NCI-H82 treated with DMSO at 0.1 percent for 48 hours (cell line): ENCODE measurements around the gene SLC2A4.

ENCODE experiments used
- DNase-seq: peaks from one replicate; lab custom pipeline; 2025; ENCODE audit not compliant: unreplicated experiment; lab: John Stamatoyannopoulos, UW

SLC2A4 gene

DNA sequence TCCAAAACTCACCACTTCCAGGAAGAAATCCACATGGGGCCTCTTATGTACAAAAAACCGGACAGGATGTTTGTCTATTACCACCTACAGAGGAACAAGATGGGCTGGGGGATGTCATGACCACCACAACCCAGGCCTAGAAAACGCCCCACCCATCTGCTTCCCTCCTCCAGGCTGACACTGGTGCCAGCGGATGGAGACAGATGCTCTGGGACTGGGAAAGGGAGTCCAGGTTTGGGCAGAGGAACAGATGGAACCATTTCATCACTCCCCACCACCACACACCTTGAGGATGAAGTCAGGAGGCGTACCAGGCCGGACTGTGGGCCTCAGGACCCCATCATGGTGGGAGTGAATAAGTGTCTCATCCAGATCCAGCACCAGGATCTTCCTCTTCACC, 34.7 kb upstream of the SLC2A4 start:
- no peak for DNase-seq

DNA sequence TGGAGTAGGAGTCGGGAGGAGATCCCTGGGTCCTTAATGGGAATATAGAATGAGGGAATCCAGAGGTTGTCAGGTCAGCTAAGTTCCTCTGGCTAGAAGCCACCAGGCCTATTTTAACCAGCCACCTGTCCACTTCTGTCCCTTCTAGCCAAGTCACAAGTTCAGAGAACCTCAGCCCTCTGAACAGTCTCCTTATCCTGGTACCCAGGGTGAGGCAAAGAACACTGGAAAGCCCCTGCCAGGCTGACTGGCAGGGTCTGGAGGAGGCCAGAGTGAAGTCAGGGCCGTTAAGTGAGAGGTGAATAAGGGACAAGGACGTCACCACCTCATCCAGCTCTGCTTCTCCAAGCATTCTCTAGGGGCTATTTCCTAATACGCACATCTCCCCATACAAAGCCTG, 32.7 kb upstream of the SLC2A4 start:
- DNase-seq = no peak

DNA sequence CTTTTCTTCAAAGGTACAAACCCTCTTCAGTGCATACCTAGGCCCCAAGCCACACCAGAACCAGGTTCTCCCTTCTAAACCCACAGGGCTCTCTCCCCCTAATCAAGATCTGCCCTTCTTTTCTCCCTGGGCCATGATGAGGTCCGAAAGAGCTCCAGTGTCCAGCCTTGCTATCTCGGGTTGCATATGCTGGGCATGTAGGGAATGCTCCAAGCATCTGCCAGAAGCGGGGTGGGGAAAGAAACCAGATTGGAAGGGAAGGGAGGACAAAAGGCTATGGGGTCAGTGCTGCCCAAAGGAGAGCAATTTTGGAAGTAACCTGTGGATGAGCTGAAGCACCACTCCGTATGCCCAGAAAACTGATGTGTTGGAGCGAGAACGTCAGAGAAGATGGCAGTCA, 32.3 kb upstream of the SLC2A4 start:
- DNase-seq = no peak

DNA sequence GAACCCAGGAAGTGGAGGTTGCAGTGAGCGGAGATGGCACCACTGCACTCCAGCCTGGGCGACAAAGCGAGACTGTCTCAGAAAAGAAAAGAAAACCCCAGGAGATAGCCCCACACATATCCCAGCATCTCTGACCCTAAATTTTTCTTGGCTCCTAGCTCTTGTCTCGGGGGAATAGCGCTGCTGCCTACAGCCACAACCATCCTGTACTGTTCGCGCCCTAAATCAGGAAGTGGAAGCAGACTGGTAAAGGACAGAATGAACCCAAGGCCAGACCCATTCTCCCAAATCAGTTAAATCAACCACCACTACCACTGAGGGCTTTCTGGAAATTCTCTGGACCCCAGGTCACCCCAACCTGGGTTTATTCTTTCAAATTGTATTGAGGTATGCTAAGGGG, 31.7 kb upstream of the SLC2A4 start:
- no peak for DNase-seq

DNA sequence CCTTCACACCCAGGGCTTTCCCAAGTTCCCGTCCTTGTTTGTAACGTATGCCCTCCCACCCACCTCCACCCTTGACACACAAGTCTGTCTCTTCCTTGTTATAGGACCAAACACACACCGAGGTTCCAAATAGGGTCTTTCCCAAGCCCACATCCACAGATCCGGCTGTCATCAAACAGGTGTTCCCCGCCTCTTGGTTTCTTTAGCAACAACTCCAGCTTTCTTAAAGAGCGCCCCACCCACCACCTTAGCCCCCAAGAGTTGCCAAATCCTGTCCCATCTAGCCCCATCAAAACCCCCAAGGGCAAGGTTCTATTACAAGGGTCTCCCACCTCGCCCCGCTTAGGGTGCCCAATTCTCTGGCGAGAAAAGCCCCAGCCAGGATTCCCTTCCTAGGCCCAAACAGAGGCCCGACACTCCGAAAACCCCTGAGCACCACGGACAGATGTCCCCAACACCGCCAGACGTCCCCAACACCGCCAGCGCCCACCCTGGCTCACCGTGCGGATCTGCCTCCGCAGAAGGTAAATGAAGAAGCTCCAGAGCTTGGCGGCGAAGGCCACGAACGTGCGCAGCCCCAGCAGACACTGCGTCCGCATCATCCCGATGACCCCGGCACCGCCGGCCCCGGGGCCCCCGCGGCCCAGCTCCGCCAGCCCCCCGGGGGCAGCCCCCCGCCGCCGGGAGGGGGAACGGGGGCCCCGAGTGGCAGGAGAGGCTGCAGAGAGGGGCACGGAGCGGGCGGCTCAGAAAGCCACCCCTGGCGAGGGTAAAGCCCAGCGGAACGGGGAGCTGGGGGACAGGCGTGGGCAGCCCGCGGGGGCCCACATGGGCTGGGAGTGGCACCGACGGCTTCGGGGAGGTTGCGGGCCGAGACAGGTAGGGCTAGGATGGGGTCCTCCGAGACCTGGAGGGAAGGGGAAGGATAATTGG, 30.6 kb upstream of the SLC2A4 start:
- no peak for DNase-seq

DNA sequence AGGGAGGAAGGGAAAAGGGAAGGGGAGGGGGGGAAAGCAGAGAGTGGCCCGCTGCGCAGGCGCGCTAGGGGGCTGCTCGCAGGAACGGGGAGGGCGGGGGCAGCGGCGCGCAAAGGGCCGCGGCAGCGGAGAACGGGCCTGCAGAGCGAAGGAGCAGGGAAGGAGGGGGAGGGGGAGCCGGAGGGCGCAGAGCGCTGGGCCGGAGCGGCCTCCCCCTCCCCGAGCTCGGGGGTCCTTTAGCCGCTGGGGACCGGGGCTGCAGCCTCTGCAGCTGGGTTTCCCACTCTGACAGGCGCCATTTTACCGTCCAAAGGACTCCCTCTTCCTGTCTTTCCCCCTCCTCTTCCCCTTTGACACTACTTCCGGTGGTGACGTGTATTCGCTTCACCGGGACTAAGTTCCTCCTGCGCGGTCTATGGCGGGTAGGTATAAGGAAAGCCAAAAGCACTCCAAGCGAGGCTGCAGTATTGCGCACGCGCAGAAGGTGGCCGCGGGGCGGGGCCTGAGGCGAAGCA, 29.8 kb upstream of the SLC2A4 start, which contains the start of gene CTDNEP1:
Gene CTDNEP1 (minus strand): TSS at position 74 of the 515 bp plus-strand sequence. CDS start 438 bp downstream, outside the sequence.
- DNase-seq = peak; percentile 99

DNA sequence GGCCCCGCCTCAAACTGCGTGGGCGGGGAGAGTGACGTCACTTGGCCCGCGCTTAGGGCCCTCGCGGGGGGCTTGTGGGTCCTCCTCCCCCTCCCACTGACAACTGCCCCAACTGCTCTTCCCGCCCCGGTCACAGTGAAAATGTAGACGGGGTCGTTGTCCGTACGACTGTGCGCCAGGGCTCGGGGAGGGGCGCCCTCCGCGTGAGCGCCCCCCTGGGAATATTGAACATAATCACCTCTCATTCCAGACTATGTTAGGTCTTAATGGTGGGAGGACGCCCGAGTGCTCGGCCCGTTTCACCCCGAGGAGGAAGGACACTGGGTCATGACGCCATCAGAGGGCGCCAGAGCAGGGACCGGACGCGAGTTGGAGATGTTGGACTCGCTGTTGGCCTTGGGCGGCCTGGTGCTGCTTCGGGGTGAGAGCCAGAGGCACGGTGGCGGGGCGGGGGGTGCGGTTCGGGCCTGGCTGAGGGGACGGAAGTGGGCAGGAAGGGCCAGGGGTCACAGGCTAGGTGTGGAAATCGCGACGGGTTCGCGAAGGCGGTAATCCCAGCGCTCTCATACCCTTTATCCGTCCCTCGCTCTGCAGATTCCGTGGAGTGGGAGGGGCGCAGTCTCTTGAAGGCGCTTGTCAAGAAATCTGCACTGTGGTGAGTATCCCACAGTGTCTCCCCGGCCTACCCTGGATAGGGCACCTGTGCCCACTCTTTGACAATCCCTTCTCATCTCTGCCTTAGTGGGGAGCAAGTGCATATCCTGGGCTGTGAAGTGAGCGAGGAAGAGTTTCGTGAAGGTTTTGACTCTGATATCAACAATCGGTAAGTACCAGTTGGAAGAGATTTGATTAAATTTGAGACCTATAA, 29.1 kb upstream of the SLC2A4 start, which contains the start of gene ELP5:
Gene ELP5 (plus strand): TSS at position 40 of the 868 bp plus-strand sequence. CDS start 336 bp downstream, at position 376.
- DNase-seq = peak; percentile 92

DNA sequence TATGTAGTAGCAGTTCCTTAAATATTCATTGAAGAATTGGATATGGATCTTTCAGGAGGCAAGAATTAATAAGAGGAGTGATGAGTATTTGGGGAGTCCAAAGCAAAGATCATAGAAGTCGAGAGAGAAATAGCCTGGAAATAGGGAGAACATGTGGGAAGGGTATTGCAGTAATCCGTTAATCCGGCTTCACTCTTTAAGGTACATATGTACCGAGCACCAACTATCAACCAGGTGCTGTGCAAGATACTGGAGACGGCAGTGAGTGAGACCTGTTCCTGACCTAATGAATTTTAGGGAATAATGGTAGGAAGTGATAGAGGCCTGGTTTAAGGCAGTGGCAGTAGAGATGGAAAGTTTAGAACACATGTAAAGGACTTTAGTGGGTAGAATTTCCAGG, 28.4 kb upstream of the SLC2A4 start:
- DNase-seq = peak; percentile 67

DNA sequence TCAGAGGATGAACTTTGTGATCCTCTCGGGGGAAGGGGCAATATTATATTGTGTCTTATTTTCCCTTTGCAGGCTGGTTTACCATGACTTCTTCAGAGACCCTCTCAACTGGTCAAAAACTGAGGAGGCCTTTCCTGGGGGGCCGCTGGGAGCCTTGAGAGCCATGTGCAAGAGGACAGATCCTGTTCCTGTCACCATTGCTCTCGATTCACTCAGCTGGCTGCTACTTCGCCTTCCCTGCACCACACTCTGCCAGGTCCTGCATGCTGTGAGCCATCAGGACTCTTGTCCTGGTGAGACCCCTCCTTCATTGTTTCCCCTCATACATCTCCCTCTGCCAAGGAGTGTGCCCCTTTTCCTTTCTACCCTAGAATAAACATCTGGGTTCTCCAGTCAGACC, 27.0 kb upstream of the SLC2A4 start:
- DNase-seq = no peak

DNA sequence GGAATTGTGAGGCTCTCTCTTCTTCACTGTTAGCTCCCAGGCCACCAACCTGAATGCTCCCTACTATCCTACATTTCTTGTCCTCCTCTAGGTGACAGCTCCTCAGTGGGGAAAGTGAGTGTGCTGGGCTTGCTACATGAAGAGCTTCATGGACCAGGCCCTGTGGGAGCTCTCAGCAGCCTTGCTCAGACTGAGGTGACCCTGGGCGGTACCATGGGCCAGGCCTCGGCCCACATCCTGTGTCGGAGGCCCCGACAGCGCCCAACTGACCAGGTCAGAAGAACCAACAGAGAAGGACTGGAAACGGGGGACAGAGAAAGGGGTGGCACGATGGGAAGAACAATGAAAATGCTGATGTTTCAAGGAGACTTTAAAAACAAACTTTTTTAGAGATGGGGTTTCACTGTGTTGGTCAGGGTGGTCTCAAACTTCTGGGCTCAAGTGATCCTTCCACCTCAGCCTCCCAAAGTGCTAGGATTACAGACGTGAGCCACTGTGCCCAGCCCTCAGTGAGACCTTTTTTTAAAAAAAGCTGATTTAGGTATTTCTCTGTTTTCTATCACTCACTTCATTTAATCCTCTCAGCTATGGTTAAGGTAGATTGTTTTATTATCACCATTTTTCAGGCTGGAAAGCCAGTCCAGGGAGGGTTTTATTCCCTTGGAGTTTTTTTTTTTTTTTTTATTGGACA, 24.6 kb upstream of the SLC2A4 start:
- DNase-seq = no peak

DNA sequence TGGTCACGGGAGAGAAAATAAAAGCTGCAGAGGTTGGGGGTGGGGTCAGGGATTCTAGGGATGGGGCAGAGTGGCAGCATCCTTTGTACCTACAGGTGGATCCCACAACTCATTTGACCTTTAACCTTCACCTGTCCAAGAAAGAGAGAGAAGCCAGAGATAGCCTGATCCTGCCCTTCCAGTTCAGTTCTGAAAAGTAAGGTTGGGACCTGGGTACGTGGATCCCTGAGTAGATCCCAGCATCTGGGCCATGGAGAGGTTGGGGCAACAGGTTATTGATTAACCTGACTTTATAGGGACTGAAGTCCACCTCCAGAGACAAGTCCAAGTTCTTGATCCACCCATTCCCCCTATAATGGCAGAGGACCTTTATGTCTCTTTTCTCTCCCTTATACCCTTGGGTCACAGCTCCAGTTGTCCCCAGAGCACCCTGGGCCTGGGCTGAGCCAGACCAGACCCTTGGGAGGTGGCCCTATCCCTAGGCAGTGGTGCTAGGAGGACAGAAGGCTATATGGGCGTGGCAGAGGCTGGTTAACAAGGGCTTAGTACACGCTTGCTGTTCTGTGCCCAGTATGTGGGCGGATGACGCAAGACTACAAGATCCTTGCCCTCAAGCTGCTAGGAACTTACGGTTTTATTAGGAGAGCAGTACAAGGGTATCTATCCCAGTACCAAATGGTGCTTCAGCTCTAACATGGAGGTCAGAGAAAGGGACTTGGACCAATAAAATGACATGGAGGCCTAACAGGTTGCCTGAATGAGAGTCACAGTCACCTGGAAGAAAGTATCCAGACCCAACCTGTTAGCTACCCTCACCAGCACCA, 22.6 kb upstream of the SLC2A4 start:
- DNase-seq = no peak

DNA sequence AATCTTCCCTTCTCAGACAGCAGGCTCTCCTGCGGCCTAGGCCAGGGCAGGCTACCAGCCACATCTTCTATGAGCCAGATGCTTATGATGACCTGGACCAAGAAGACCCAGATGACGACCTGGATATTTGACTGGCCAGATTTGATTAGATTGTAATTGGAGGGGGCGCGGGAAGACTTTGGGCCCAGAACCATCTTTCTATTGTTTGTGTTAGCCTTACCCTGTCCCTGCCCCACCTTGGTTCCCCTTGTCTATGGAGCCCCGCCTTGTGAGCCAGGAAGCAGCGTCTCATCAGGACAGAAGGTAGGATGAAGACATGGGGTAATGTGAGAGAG, 22.0 kb upstream of the SLC2A4 start:
- no peak for DNase-seq

DNA sequence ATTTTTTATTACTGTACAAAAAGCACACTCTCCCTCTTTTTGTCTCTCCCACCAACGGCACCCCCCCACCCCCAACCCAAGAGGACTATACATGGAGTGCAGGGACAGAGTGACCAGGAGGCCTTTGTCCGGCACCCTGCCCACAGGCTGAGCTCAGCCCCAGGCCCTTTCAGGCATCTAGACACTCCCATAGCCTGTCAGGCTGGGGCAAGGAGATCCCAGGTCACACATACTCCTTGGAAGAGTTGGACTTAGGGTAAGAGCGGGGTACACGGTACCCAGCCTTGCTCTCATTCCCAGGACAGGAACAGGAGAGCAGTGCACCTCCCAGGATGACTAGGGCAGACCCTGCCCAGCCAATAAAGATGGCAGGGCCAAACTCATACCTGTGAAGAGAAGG, 21.4 kb upstream of the SLC2A4 start:
- no peak for DNase-seq

DNA sequence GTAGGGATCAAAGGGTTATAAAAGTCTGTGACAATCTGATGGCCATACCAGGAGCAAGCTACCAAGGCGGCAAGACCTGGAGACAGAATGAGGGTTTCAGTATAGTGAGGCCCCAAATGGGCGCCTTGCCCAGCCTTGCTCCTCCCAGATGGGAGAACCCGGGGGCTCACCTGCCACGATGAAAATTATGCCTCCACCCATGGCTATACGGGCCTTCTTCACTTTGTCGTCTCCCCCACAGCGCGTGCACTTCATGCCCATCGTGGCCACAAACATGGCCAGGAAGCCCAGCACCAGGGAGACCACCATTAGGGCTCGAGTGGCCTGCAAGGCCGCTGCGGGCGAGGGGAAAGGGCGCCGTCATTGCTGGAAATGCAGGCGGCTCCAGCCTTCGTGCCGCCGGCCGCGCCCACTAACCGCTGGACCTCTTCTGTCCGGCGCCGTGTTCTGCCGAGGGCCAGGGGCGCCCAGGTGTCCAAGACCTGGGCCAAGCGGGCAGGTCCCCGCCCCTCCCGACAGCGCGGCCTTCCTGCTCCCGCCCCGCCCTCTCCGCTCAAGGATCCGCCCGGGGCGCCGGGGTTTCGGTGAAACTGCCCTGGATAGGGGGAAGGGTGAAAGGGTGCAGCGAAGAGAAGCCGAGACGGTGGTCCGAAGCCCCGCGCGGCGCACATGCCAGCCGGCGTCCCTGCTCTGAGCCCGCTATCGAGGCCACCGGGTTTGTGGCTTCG, 20.7 kb upstream of the SLC2A4 start:
- DNase-seq = no peak

DNA sequence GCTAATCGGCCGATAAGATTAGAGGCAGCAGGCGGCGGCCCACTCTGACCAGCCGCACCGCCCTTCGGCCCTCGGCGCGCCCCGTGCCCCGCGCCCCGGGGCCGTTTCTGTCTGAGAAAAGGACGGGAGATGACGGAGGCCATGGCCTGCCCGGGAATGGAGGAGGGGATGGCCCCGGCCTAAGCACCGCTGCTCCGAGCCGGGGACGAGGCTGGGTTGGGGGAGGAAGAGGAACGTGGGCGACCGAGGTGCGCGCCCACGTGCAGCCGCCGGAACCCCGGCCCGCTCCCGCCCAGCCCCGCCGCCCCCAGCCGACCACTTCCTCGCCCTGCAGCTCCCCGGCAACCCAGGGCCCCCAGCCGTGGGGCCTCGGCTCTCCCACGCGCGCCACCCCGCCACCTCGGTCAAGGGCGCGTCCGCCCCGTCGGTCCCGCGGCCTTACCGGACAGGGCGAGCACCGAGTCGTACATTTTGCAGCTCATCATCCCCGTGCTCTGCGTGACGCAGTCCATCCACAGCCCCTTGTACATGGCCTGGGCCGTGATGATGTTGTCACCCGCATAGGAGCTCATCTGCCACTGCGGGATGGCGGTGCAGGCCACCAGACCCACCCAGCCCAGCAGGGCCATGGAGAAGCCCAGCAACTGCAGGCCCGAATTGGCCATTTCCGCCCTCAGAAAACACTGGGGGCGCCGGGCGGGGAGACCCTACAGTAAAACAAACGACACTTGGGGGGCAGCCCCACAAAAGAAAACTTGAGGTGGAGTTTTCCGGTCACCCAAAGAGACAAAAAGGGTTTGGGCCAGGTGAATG, 19.9 kb upstream of the SLC2A4 start:
- DNase-seq = no peak

DNA sequence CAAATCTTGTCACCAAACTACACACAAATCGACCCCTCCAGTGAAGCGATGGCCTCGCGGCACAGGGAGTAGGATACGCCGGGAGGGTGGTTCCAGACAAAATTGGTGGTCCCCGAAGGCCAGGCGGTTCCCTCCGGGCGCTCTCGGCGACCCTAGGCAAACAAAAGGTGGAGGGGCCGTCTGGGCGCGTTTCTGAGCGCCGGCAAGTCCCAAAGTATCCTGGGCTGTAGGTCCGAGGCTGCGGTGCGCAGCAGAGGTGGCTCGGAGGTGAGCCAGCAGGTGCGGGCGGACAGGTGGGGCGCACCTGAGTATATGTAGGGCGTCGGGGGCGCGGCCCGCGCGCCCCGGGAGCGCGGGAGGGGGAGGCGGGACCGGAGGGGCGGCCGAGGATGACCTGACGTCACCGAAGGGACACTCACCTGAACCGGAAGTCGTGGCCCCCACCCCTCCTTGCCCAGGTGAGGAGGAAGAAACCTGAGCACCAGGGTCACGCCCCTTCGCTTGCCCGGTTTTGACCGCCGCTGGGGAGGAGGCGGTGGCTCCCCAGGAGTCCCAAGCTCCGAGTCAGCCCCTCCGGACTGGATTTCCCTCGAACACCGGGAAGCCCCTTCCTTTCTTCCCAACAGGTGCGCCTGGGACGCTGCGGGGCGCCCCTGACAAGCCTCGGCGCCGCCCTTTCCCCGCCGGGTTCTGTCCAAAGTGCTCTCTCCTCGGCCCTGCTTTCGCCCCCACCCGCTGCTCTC, 19.2 kb upstream of the SLC2A4 start, which contains the start of gene CLDN7:
Gene CLDN7 (minus strand): TSS at position 287 of the 743 bp plus-strand sequence. CDS start 435 bp downstream, outside the sequence.
- no peak for DNase-seq

DNA sequence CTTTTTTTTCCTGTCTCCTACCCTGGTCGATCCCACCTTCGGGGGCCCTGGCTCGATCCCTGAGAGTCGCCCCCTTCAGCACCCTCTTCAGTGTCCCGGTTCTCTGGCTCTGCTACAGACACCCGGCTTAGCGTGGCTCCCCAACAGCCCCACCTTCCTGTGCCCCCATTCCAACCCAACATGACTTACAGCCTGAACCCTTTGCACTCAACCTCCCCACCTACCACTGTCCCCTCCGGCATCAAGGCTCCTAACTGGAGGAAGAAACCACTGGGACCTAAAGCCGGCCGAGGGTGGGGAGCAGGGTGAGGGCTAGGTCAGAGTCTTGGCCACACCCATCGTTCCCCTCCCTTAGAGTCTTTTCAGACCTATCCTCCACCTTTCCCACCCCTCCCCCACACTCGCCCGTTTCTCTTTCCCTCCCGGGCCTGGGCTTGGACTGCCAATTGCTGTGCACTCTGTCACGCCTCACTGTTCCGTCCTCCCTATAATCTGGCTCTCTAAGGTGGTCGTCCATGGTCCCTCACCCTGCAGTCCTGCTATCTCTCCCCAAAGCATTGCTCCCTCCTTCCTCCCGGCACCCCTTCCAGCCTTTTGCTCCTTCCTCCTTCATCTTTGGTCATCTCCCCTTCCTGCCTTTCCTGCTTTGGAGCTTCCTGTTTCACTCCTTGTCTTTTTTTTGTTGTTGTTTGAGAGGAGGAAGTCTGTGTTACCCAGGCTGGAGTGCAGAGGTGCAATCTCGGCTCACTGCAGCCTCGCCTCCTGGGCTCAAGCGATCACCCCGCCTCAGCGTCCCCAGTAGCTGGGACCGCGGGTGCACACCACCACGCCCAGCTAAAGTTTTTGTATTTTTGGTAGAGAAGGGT, 18.4 kb upstream of the SLC2A4 start:
- DNase-seq = no peak
